ENCODE data around the gene TNPO2.

TNPO2 gene

DNA sequence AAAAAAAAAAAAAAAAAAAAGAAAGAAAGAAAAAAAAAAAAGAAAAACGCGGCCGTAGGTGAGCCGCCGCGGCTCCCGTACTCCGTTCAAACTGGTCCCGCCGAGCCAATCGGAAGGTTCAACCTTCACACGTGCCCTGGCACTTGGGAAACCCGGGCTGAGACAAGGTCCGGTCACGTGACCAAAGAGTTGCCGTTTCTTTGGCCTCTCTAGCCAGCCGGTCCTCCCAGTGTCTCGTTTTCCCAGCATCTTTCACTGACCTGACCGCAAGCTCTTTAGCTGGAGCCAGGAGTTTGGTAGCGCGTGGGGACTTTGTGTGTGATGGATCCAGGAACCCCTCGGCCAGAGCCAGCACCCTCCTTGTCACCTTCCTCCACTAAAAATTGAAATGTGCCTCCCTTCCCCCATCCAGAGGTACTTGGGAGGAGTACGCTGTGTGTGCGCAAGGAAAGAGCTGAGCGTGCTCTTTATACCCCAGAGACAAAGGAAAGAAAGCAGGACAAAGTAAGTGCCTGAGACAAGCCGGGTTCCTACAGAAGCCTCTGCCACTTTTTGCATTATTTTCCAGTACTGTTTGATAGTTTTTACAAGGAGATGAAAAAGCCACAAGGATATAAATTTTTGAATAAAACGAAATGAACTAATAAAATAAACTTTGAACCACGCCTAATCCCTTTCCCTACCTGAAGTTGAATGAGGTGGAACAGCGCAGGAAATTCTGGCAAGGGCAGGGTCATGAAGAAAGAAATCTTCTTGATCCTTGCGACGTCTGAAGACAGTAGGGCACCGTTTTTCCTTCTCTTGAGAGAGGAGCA, 959 bp downstream of the TNPO2 start:
- Histone ChIP-seq H3K36me3 (ENCODE audit: low read depth) (peaks cover 19% of the 10 kb centered on the region), H3K27ac (ENCODE audit: poor library complexity, severe bottlenecking) (peak overlapping the region; percentile 76)
- TF ChIP-seq, protein P1, sequence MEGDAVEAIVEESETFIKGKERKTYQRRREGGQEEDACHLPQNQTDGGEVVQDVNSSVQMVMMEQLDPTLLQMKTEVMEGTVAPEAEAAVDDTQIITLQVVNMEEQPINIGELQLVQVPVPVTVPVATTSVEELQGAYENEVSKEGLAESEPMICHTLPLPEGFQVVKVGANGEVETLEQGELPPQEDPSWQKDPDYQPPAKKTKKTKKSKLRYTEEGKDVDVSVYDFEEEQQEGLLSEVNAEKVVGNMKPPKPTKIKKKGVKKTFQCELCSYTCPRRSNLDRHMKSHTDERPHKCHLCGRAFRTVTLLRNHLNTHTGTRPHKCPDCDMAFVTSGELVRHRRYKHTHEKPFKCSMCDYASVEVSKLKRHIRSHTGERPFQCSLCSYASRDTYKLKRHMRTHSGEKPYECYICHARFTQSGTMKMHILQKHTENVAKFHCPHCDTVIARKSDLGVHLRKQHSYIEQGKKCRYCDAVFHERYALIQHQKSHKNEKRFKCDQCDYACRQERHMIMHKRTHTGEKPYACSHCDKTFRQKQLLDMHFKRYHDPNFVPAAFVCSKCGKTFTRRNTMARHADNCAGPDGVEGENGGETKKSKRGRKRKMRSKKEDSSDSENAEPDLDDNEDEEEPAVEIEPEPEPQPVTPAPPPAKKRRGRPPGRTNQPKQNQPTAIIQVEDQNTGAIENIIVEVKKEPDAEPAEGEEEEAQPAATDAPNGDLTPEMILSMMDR (IDR thresholded peaks at IDR 0.05; ENCODE audit: poor library complexity, severe bottlenecking) = no peak

DNA sequence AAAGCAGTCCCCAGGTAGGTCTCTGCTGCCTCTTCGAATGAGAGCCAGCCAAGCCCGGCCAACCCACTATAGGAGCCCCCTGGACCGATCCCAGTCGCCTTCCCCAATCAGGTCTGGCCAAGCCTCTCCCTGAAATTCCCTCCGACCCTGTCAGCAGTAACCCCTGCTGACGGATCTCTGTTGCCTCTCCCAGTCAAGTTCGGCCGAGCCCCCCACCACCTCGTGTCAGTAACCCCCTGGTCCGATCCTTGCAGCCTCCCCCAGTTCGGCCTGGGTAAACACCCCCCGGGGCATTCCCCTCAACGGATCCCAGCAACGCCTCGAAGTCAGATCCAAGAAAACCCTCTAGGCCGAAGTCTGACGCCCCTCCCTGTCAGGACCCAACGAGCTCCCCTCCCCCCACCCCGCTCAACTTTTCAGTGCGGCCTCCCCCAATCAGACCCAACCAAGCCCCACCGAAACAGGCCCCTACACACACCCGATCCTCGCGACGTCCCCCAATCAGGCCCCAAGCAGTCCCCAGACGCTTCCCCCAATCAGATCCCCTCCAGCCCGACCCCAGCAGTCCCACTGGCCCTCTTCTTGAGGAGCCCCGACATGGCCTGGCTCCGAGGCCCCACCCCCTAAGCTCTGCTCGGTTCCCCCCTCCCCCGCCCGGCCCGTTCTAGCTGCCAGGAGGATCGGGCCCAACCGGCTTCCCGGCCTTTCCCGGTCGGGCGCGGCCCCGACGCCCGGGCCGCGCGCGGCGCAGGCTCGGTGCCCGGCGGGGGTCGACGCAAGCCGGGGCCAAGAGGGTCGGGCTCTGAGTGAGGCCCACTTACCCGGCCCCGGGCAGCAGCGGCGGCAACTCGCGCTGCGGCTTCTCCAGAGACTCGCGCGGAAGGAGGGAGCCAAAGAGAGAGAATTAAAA, 1.8 kb downstream of the TNPO2 start:
- ATAC-seq (ENCODE audit: low read depth) (peak; percentile 40), DNase-seq (ENCODE audit: low spot score) (no peak)
- TF ChIP-seq, protein P1 (IDR thresholded peaks at IDR 0.05; ENCODE audit: poor library complexity, severe bottlenecking) = no peak
- H3K4me1 ChIP-seq (ENCODE audit: insufficient read depth, poor library complexity, severe bottlenecking) = no peaks in the 10 kb centered on the region
- no peaks in the 10 kb centered on the region for H3K9me3 ChIP-seq (ENCODE audit: severe bottlenecking)
- no peaks in the 10 kb centered on the region for H3K27me3 ChIP-seq (ENCODE audit: insufficient read depth, poor library complexity, severe bottlenecking)
- peak overlapping the region; percentile 72 for H3K4me3 ChIP-seq (ENCODE audit: severe bottlenecking)
- H3K27ac ChIP-seq (ENCODE audit: poor library complexity, severe bottlenecking) = peak overlapping the region; percentile 76
- H3K36me3 ChIP-seq (ENCODE audit: low read depth) = peaks cover 27% of the 10 kb centered on the region

More for the DNA sequence above, 959 bp downstream of the TNPO2 start:
- ATAC-seq (ENCODE audit: low read depth) (peak; percentile 73), DNase-seq (ENCODE audit: low spot score) (peak; percentile 99)
- Histone ChIP-seq H3K4me1 (ENCODE audit: insufficient read depth, poor library complexity, severe bottlenecking) (no peaks in the 10 kb centered on the region), H3K9me3 (ENCODE audit: severe bottlenecking) (no peaks in the 10 kb centered on the region), H3K27me3 (ENCODE audit: insufficient read depth, poor library complexity, severe bottlenecking) (no peaks in the 10 kb centered on the region), H3K4me3 (ENCODE audit: severe bottlenecking) (peak overlapping the region; percentile 72)

DNA sequence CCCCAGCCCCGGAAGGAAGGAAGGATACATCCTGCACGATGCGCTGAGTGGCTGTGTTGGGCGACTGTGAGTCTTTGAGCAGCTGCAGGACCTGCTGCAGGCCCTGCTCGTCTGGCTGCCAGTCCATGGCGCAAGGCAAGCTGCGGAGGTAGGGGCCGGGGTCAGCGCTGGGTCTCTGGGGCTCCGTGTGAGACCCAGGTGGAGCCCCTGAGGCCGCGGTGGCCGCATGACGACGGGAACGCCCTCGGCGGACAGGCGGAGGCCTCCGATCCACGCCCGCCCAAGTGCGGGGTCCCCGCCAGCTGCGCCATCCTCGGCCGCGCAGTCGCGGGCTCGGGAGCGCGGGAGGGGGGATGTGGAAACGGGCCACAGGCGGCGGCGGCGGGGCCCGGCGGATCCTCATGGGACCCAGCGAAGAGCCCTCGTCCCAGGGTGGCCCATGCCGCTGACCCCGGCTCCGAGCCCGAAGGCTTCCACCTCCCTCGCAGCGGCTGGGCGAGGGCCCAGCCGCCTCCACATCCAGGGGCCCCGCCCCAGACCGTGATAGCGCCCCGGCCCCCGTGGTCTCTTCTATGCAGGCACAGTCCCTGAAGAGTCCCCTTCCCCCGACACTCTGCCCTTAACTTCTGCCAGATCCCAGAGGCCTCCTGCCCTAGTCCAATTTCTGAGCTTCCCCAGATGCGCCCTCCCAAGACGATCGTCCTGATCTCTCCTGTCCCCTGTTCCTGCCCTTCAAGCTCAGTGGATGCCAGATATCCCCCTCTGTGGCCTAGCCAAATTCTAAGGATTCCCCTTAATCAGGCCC, 2.7 kb downstream of the TNPO2 start:
- peak; percentile 8; the same call in 1 of the 3 replicates for ATAC-seq (ENCODE audit: low read depth)
- DNase-seq (ENCODE audit: low spot score) = no peak
- Histone ChIP-seq H3K27ac (ENCODE audit: poor library complexity, severe bottlenecking) (peak overlapping the region; percentile 76), H3K27me3 (ENCODE audit: insufficient read depth, poor library complexity, severe bottlenecking) (no peaks in the 10 kb centered on the region), H3K4me3 (ENCODE audit: severe bottlenecking) (peak overlapping the region; percentile 72), H3K36me3 (ENCODE audit: low read depth) (peaks cover 36% of the 10 kb centered on the region), H3K4me1 (ENCODE audit: insufficient read depth, poor library complexity, severe bottlenecking) (no peaks in the 10 kb centered on the region), H3K9me3 (ENCODE audit: severe bottlenecking) (no peaks in the 10 kb centered on the region)
- TF ChIP-seq, protein P1 (IDR thresholded peaks at IDR 0.05; ENCODE audit: poor library complexity, severe bottlenecking) = no peak

- Histone ChIP-seq H3K4me3 (ENCODE audit: severe bottlenecking) (peak overlapping the region; percentile 72), H3K9me3 (ENCODE audit: severe bottlenecking) (no peaks in the 10 kb centered on the region), H3K27me3 (ENCODE audit: insufficient read depth, poor library complexity, severe bottlenecking) (no peaks in the 10 kb centered on the region), H3K36me3 (ENCODE audit: low read depth) (peaks cover 44% of the 10 kb centered on the region), H3K27ac (ENCODE audit: poor library complexity, severe bottlenecking) (peak overlapping the region; percentile 76), H3K4me1 (ENCODE audit: insufficient read depth, poor library complexity, severe bottlenecking) (no peaks in the 10 kb centered on the region)
- ATAC-seq (ENCODE audit: low read depth) = no peak
- TF ChIP-seq, protein P1 (IDR thresholded peaks at IDR 0.05; ENCODE audit: poor library complexity, severe bottlenecking) = no peak
- DNase-seq (ENCODE audit: low spot score) = no peak
Measured at GRCh38 chr19:12720296-12720695, 3.4 kb downstream of the TNPO2 start.

All from RWPE2 (cell line).